ENCODE measurements around the gene WDR6.

- TF ChIP-seq CTCF (IDR thresholded peaks at IDR 0.05; ENCODE audit: poor library complexity, severe bottlenecking) = no peak
- TF ChIP-seq EP300 (conservative IDR thresholded peaks at IDR 0.05; ENCODE audit: poor library complexity, severe bottlenecking) = no peak
- TF ChIP-seq EZH2 (IDR thresholded peaks at IDR 0.05; ENCODE audit: borderline replicate concordance, insufficient read depth, low read length, poor library complexity, severe bottlenecking) = no peak
- no peak for TF ChIP-seq POLR2AphosphoS5 (IDR thresholded peaks at IDR 0.05)
- TF ChIP-seq MXI1 (conservative IDR thresholded peaks at IDR 0.05; ENCODE audit: poor library complexity, severe bottlenecking) = no peak
- TF ChIP-seq TAF1 (IDR thresholded peaks at IDR 0.05; ENCODE audit: low read depth) = no peak
- TF ChIP-seq, protein P1, sequence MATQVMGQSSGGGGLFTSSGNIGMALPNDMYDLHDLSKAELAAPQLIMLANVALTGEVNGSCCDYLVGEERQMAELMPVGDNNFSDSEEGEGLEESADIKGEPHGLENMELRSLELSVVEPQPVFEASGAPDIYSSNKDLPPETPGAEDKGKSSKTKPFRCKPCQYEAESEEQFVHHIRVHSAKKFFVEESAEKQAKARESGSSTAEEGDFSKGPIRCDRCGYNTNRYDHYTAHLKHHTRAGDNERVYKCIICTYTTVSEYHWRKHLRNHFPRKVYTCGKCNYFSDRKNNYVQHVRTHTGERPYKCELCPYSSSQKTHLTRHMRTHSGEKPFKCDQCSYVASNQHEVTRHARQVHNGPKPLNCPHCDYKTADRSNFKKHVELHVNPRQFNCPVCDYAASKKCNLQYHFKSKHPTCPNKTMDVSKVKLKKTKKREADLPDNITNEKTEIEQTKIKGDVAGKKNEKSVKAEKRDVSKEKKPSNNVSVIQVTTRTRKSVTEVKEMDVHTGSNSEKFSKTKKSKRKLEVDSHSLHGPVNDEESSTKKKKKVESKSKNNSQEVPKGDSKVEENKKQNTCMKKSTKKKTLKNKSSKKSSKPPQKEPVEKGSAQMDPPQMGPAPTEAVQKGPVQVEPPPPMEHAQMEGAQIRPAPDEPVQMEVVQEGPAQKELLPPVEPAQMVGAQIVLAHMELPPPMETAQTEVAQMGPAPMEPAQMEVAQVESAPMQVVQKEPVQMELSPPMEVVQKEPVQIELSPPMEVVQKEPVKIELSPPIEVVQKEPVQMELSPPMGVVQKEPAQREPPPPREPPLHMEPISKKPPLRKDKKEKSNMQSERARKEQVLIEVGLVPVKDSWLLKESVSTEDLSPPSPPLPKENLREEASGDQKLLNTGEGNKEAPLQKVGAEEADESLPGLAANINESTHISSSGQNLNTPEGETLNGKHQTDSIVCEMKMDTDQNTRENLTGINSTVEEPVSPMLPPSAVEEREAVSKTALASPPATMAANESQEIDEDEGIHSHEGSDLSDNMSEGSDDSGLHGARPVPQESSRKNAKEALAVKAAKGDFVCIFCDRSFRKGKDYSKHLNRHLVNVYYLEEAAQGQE (IDR thresholded peaks at IDR 0.05; ENCODE audit: borderline replicate concordance) = no peak
- TF ChIP-seq SMC3 (conservative IDR thresholded peaks at IDR 0.05; ENCODE audit: poor library complexity) = no peak
Measured at GRCh38 chr3:48970586-48970985, 36.6 kb upstream of the WDR6 start.

Data from neural cell (in vitro differentiated cells).